NCI-H82 (cell line): ENCODE results near the gene CIRBP.

ENCODE experiments used
- DNase-seq: peaks from one replicate; lab custom pipeline; 2025; lab: John Stamatoyannopoulos, UW

The CIRBP gene

GRCh38 chr19:1230783-1231489 is 38.2 kb upstream of the CIRBP start:
- no peak for DNase-seq

DNA sequence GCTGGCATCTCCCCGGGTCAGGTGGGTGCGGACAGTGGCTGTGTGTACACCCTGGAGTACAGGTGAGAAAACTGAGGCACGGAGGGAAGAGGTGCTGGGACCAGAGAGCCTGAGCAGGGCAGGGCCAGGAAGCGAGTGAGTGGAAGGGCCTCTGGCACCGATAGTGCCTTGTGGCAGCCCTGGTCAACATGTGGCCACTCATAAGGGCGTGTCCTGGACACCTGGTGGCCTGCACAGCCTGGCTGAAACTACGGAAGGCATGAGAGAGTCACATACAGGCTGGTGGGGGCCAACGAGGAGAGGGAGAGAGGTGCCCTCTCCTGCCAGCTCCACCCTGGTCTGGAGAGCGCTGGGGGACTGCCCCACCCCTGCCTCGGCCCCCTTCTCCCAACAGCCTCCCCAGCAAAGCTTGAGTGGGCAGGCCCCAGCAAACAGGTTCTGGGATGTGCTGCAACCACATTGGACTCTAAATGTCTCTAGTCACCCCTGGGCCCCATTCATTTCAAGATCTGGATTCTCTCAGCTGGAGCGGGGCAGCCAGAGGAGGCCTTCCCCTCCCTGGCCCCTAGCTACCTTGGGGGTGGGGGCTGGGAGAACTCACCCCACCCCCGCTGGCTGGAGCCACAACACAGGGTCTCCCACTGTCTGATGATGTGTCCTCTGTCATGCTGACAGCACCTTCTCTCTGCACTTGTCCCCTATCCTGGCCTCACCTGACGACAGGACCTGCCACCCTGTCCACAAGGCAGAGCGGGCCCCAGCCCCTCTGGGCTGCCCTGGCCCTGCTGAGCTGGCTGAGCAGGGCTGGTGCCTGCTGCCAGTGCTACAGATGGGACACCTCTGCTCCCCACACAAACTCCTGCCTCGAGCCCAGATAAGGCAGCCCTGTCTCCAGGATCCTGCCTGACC is 37.1 kb upstream of the CIRBP start:
- no peak for DNase-seq

GRCh38 chr19:1232652-1233072 is 36.5 kb upstream of the CIRBP start:
- DNase-seq, result no peak

GRCh38 chr19:1233115-1233667 is 35.9 kb upstream of the CIRBP start:
- no peak for DNase-seq

- no peak for DNase-seq
Observed at GRCh38 chr19:1234051-1234954, 34.8 kb upstream of the CIRBP start.

DNA sequence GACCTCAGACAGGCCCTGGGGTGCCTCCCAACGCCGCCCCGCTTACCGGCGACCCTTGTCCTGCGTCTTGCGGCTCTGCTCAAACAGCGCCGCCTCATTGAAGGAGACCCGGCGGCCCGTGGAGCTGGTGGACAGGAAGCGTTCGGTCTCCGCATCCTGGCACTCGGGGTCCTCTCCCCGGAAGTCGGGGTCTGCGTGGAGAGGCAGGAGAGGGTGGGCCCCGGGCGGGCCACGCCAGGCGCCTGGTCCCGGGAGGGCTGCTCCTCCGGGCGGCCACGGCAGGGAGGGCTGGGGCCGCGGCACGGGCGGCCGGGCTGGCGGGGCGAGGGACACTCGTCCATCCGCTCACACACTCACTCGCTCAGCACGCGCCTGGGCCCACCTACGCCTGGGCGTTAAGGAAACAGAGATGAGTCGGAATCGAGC is 34.2 kb upstream of the CIRBP start:
- no peak for DNase-seq

DNA sequence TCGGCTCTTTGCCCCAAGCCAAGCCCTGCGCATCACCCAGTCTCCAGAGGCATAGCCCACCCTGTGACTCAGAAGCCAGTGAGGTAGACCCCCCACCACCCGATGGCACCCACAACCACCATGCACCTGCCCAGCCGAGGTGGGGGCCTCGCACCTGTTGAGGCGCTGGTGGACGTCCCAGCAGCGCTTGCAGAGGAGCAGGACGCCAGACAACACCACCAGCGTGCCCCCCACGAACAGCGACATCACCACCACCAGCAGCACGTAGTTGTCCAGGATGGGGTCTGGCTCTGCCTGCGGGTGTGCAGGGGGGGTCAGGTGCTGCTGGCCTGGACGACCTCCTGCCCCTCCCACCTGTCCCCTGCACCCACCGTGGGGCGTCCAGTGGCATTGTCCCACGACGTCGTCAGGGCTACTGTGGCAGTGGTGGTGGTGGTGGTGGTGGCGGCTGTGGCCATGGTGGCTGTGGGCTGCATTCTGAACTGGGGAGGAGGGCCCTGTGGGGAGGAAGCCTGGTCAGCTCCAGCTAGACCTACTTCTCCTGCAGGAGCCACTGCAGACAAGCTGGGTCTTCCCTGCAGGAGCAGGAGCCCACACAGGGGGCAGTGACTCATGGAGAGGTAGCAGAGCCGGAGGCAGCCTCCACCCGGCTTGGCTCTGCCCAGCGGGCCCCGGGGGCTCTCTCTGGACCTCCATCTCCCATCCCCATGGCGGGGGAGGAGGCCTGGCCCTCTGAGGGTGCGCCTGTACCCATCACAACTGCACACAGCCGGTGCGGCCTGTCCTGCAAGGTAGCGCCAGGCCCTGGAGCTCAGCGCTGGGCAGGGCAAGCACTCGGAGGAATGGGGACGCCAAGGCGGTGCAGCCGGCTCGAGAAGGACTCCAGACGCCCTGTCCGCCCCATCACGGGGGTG is 33.2 kb upstream of the CIRBP start:
- no peak for DNase-seq

DNA sequence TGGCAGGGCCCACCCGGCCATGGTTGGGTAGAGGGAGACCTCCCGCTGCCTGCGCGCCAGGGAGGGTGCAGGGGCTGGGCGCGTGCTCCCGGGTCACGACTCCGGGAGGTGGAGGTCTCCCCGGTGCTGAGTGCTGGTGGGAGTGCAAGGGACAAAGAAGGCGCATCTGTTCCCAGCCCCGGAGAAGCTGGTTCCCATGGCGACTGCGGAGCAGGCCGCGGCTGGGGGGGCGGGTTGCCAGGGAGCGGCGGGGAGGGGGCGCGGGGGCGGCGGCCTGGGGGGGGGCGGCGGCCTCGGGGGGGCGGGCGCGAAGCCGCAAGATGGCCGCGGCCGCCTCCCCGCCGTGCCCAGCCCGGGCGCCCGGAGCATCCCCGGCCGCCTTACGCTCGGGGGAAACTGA is 32.6 kb upstream of the CIRBP start:
- DNase-seq, result peak; percentile 28

- peak; percentile 14 for DNase-seq
Observed at GRCh38 chr19:1237027-1237659, 32.0 kb upstream of the CIRBP start.

- DNase-seq, result peak; percentile 59
Observed at GRCh38 chr19:1237754-1238368, 31.3 kb upstream of the CIRBP start, which contains the start of gene CBARP. Gene CBARP (minus strand): TSS chr19:1238005. CDS start chr19:1236100, 1,905 bp downstream.

GRCh38 chr19:1238369-1239303 is 30.5 kb upstream of the CIRBP start:
- no peak for DNase-seq

DNA sequence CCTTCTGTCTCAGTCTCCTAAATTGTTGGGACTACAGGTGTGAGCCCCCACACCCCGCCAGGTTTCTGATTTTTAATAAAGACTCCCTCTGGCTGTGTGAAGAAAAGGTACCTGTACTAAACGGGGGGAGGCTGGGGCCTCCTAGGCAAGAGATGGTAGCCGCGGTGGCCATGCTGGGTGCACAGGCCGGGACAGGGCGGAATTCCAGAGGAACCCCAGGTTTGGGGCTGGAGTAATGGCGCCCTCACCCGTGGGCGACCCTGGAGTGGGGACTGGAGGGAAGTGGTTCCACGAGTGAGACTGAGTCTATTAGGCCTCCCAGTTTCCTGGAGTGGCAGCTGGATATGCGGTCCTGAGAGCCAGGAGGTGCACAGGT is 29.7 kb upstream of the CIRBP start:
- no peak for DNase-seq

GRCh38 chr19:1239796-1240737 is 29.1 kb upstream of the CIRBP start:
- DNase-seq, result peak; percentile 89

- peak; percentile 23 for DNase-seq
Observed at GRCh38 chr19:1240925-1241324, 28.2 kb upstream of the CIRBP start.

- DNase-seq, result peak; percentile 94
Observed at GRCh38 chr19:1241417-1242095, 27.6 kb upstream of the CIRBP start, which contains the start of gene ATP5F1D. Gene ATP5F1D (plus strand): TSS chr19:1241751. CDS start chr19:1241851, 100 bp downstream.
